K562 (cell line): Measurements from ENCODE around the gene TK1. TPM values are rescaled to one million over a fixed set of nuclear protein-coding genes. Genes with fewer than 3 reads are reported as not detected.

Experiments used
- ATAC-seq: fragments of 200-7000 bp; cut with Tn5 transposase; 3 replicates; pipeline ENCODE4 v1.9.1; 2020; ENCODE audit warnings: moderate library complexity
- BruUV-seq: library from RNA; stranded (reverse); fragments of 400-500 nt; replicated peaks from 2 replicates; lab custom pipeline; 2021; lab: Mats Ljungman, UMichigan
- CTCF ChIA-PET: fragments of 300-600 bp; formaldehyde crosslinking; extraction: SDS; loops from one replicate; lab custom pipeline; 2021; ENCODE audit warnings: low intra/inter-chr PET ratio; lab: Yijun Ruan, JAX
- POLR2A ChIA-PET: fragments of 300-600, 350-650 bp; sonication (Branson Sonifier 250); formaldehyde crosslinking; extraction: SDS; loops from one replicate; lab custom pipeline; 2021; ENCODE audit warnings: antibody characterized with exemption, inconsistent platforms; lab: Yijun Ruan, JAX
- DNase-seq, 4 experiments: peaks; one replicate each; pipeline versions ENCODE4 v3.0.0 to v3.0.0-alpha.2; 2011 to 2018; ENCODE audit warnings: low spot score in 3 of 4, mixed read lengths in 3 of 4; ENCODE audit errors: extremely low read depth in 1 of 4
- FAIRE-seq: peaks from 2 replicates; lab custom pipeline; 2011; peaks lifted over from hg19 to GRCh38; lab: Jason Lieb, UNC
- H2AFZ ChIP-seq: 2 replicates; pipeline ENCODE4 v1.6.0; 2011; ENCODE audit warnings: low read depth, low read length, control low read depth, inconsistent platforms
- H3K27ac ChIP-seq: fragments of 200-600 bp; 3 replicates; pipeline ENCODE4 v1.8.0; 2011; ENCODE audit warnings: low read depth, mild to moderate bottlenecking, control low read depth, inconsistent platforms, low read length, moderate library complexity, mixed read lengths; ENCODE audit errors: extremely low read depth
- H3K27me3 ChIP-seq, 2 experiments: fragments of 300-600 bp in 1 of 2; 2 replicates in 1 of 2; 3 replicates in 1 of 2; pipeline versions ENCODE4 v1.6.0 to v1.8.0; 2011; ENCODE audit warnings: inconsistent platforms in 2 of 2, low read length in 2 of 2, mild to moderate bottlenecking in 1 of 2, mixed read lengths in 1 of 2, moderate library complexity in 1 of 2; ENCODE audit not compliant: control insufficient read depth in 2 of 2, insufficient read depth in 2 of 2
- H3K36me3 ChIP-seq: fragments of 300-600 bp; 3 replicates; pipeline ENCODE4 v1.8.0; 2011; ENCODE audit warnings: mild to moderate bottlenecking, low read length, inconsistent platforms; ENCODE audit not compliant: control insufficient read depth, insufficient read depth
- H3K4me1 ChIP-seq, 2 experiments: fragments of 200-600 bp in 1 of 2; replicated peaks in 1 of 2; 2 replicates in 1 of 2; 3 replicates in 1 of 2; pipeline versions ENCODE4 v1.5.1 to v1.8.0; 2011; ENCODE audit warnings: inconsistent platforms in 2 of 2, low read length in 2 of 2, mild to moderate bottlenecking in 1 of 2, mixed read lengths in 1 of 2, moderate library complexity in 1 of 2; ENCODE audit not compliant: control insufficient read depth in 2 of 2, insufficient read depth in 2 of 2
- H3K4me2 ChIP-seq: 2 replicates; pipeline ENCODE4 v1.6.1; 2011; ENCODE audit warnings: low read length, control low read depth, inconsistent platforms, mixed read lengths; ENCODE audit not compliant: insufficient read depth
- H3K4me3 ChIP-seq: fragments of 200-600 bp; sonication (generic), shearing (Covaris generic); 2 replicates; pipeline ENCODE4 v1.5.1; 2016; ENCODE audit warnings: control low read depth, inconsistent platforms
- H3K79me2 ChIP-seq: fragments of 200-600 bp; 3 replicates; pipeline ENCODE4 v1.8.0; 2011; ENCODE audit warnings: low read length, inconsistent platforms; ENCODE audit not compliant: control insufficient read depth, insufficient read depth
- H3K9ac ChIP-seq, 2 experiments: 2 replicates each; pipeline versions ENCODE4 v1.6.0 to v1.6.1; 2011; ENCODE audit warnings: low read depth in 2 of 2, low read length in 2 of 2, control low read depth in 1 of 2, inconsistent platforms in 1 of 2, mild to moderate bottlenecking in 1 of 2, mixed read lengths in 1 of 2; ENCODE audit not compliant: insufficient read depth in 1 of 2
- H3K9me1 ChIP-seq: one replicate; pipeline ENCODE4 v1.6.0; 2011; ENCODE audit warnings: inconsistent platforms, mild to moderate bottlenecking, low read length, moderate library complexity; ENCODE audit not compliant: control insufficient read depth, insufficient read depth
- H3K9me3 ChIP-seq: replicated peaks from 2 replicates; pipeline ENCODE4 v1.5.1; 2011; ENCODE audit warnings: low read depth, low read length, inconsistent platforms; ENCODE audit not compliant: control insufficient read depth, insufficient read depth
- H4K20me1 ChIP-seq: replicated peaks from 2 replicates; pipeline ENCODE4 v1.6.1; 2011; ENCODE audit warnings: low read length, inconsistent platforms, mixed read lengths; ENCODE audit not compliant: control insufficient read depth, insufficient read depth
- ARID3B ChIP-seq: fragments of 250-450 bp; sonication (Bioruptor Pico); IDR thresholded peaks from 2 replicates; pipeline ENCODE4 v1.4.0; 2020; ENCODE audit warnings: borderline replicate concordance
- CBFB ChIP-seq: sonication (generic); formaldehyde crosslinking; IDR thresholded peaks from 2 replicates; pipeline ENCODE4 v1.4.0; 2020; ENCODE audit warnings: mild to moderate bottlenecking, missing genetic modification reagents
- ETS2 ChIP-seq: IDR thresholded peaks from 2 replicates; pipeline ENCODE4 v1.6.1; 2016; ENCODE audit warnings: borderline replicate concordance, missing genetic modification characterization, mild to moderate bottlenecking, moderate library complexity, missing compliant biosample characterization; ENCODE audit not compliant: poor library complexity, severe bottlenecking
- FIP1L1 ChIP-seq: fragments of 200-400 bp; formaldehyde crosslinking; IDR thresholded peaks from 2 replicates; pipeline ENCODE4 v1.6.1; 2018; ENCODE audit warnings: mild to moderate bottlenecking, low read depth, low read length; ENCODE audit not compliant: poor library complexity, severe bottlenecking
- FOXA1 ChIP-seq: fragments of 450-650 bp; IDR thresholded peaks from 2 replicates; pipeline ENCODE4 v1.6.1; 2016; ENCODE audit warnings: mild to moderate bottlenecking, borderline replicate concordance
- KAT7 ChIP-seq: sonication (generic); formaldehyde crosslinking; IDR thresholded peaks from 2 replicates; pipeline ENCODE4 v1.8.0; 2022; ENCODE audit warnings: missing genetic modification reagents, mild to moderate bottlenecking, borderline replicate concordance
- MAFK ChIP-seq: IDR thresholded peaks from 2 replicates; pipeline ENCODE4 v1.6.1; 2011; ENCODE audit warnings: low read length, improper control_type of control experiment
- NRF1 ChIP-seq, 2 experiments: fragments of 450-650 bp; IDR thresholded peaks in 1 of 2; conservative IDR thresholded peaks in 1 of 2; 2 replicates each; pipeline ENCODE4 v1.6.1; 2014; ENCODE audit warnings: mild to moderate bottlenecking in 2 of 2
- PHB2 ChIP-seq: fragments of 450-650 bp; IDR thresholded peaks from 2 replicates; pipeline ENCODE4 v1.6.1; 2017; ENCODE audit warnings: low read depth
- RBFOX2 ChIP-seq: fragments of 200-400 bp; formaldehyde crosslinking; IDR thresholded peaks from 2 replicates; pipeline ENCODE4 v1.6.1; 2017; ENCODE audit warnings: low read depth, mild to moderate bottlenecking, low read length, moderate library complexity
- STAG1 ChIP-seq: sonication (generic); formaldehyde crosslinking; IDR thresholded peaks from 2 replicates; pipeline ENCODE4 v1.5.0; 2020; ENCODE audit warnings: missing genetic modification reagents, borderline replicate concordance
- TAF1 ChIP-seq: IDR thresholded peaks from 2 replicates; pipeline ENCODE4 v1.6.1; 2011; ENCODE audit warnings: mild to moderate bottlenecking, low read length, moderate library complexity; ENCODE audit not compliant: insufficient read depth, control insufficient read depth, severe bottlenecking; ENCODE audit errors: extremely low read depth
- TARDBP ChIP-seq: fragments of 450-650 bp; IDR thresholded peaks from 2 replicates; pipeline ENCODE4 v1.6.1; 2016
- ZFX ChIP-seq: sonication (generic); formaldehyde crosslinking; IDR thresholded peaks from 2 replicates; pipeline ENCODE4 v1.8.0; 2022; ENCODE audit warnings: mild to moderate bottlenecking, missing genetic modification reagents, moderate library complexity
- ZNF143 ChIP-seq: sonication (generic); formaldehyde crosslinking; IDR thresholded peaks from 2 replicates; pipeline ENCODE4 v1.9.0; 2022; ENCODE audit warnings: mild to moderate bottlenecking, missing genetic modification reagents
- ZNF24 ChIP-seq: fragments of 450-650 bp; IDR thresholded peaks from 2 replicates; pipeline ENCODE4 v1.6.1; 2016
- ZNF583 ChIP-seq: fragments of 250-450 bp; sonication (Bioruptor Pico); IDR thresholded peaks from 2 replicates; pipeline ENCODE4 v1.4.0; 2020
- ZNF586 ChIP-seq: fragments of 450-650 bp; formaldehyde crosslinking; conservative IDR thresholded peaks from 2 replicates; pipeline ENCODE4 v1.4.0; 2020; ENCODE audit warnings: mild to moderate bottlenecking, moderate library complexity
- WGBS: fragments of 100-300 bp; shearing (Covaris generic); methylation state at CpG from one replicate; pipeline ENCODE4 v1.1.6; 2016; ENCODE audit warnings: low coverage, mixed read lengths; ENCODE audit not compliant: insufficient coverage; ENCODE audit errors: missing lambda C conversion rate; 5-methylcytosine and 5-hydroxymethylcytosine counted together
- in situ Hi-C: fragments of 300-500 bp; cut with MboI; formaldehyde crosslinking; loops from 4 replicates; pipeline ENCODE4 v1.15.0; 2018; ENCODE audit warnings: inconsistent platforms, mixed read lengths
- intact Hi-C: fragments of 100-400 bp; cut with micrococcal nuclease; formaldehyde crosslinking; loops from 2 replicates; pipeline ENCODE4 v1.14.2; 2022
- polyA plus RNA-seq, 8 experiments: library from polyadenylated mRNA; depleted of rRNA in 4 of 8; stranded (reverse) in 5 of 8; unstranded in 3 of 8; fragments of >200 nt; fragmentation: Nextera tagmentation in 2 of 8; fragmentation: Illumina TruSeq in 1 of 8; extraction: Ambion mirVana in 2 of 8; extraction: Trizol in 1 of 8; gene quantifications; 2 replicates each; pipeline versions ENCODE4 v1.2.1 to v1.2.3, GENCODE V29; 2011 to 2014; ENCODE audit warnings: inconsistent platforms in 1 of 8, missing spikeins in 1 of 8
- total RNA-seq, 7 experiments: library from RNA; depleted of rRNA in 6 of 7; stranded (reverse); fragments of >200 nt in 6 of 7; fragmentation: Illumina TruSeq in 2 of 7; extraction: Trizol in 2 of 7; gene quantifications; 2 replicates each; pipeline versions ENCODE4 v1.2.1 to v1.2.3, GENCODE V29; 2011 to 2021; ENCODE audit warnings: low replicate concordance in 1 of 7

TK1 gene
- total and polyA plus RNA-seq, 9 of the 15 experiments (the other 6 are each of a cell fraction or from before 2014, with no cell fraction given), result 8.4 to 280 (median 103) TPM

- Histone ChIP-seq H3K4me2 (peak overlapping the region; percentile 89), H3K4me3 (no peak overlapping the region)
- peak in 1 of 2 experiments; percentile 12; a peak in 1 of 4 replicates for TF ChIP-seq NRF1 (conservative IDR thresholded peaks at IDR 0.05 in 1 of 2, IDR thresholded peaks at IDR 0.05 in 1 of 2)
- TF ChIP-seq KAT7 (CRISPR knock-in tag), result peak; percentile 60; the same call in 1 of the 2 replicates
- no peak for TF ChIP-seq TAF1
- TF ChIP-seq ZNF24, result no peak
- no peak for TF ChIP-seq FOXA1
- TF ChIP-seq ZNF583 (CRISPR knock-in tag), result 0 out of 2 replicates have a peak, but pooled peaks have one; percentile 52
- TF ChIP-seq ARID3B (CRISPR knock-in tag), result no peak
- TF ChIP-seq ZNF143, result no peak
- no peak for TF ChIP-seq ZNF586 (CRISPR knock-in tag)
- TF ChIP-seq CBFB (CRISPR knock-in tag), result 0 out of 2 replicates have a peak, but pooled peaks have one; percentile 48
- peak; percentile 59 for TF ChIP-seq ZFX
- no peak for TF ChIP-seq ETS2 (tag)
- TF ChIP-seq FIP1L1, result no peak
- no peak for TF ChIP-seq TARDBP
- peak; percentile 19; the same call in 1 of the 2 replicates for TF ChIP-seq STAG1 (CRISPR knock-in tag)
- no peak for TF ChIP-seq PHB2
- no peak for TF ChIP-seq MAFK
- peak; percentile 12; the same call in 1 of the 2 replicates for TF ChIP-seq RBFOX2
These were observed 41.9 kb downstream of the TK1 start for GRCh38 chr17:78144736-78145641.

More at GRCh38 chr17:78144736-78145641, 41.9 kb downstream of the TK1 start:
- Histone ChIP-seq H3K4me1 (peaks cover 55 to 93% of the 10 kb centered on the region in 2 experiments), H4K20me1 (no peaks in the 10 kb centered on the region), H3K9ac (peak overlapping the region; percentile 72 to 87), H3K9me1 (peaks cover 2% of the 10 kb centered on the region), H3K36me3 (no peaks in the 10 kb centered on the region), H3K27me3 (no peaks in the 10 kb centered on the region), H3K27ac (peak overlapping the region; percentile 85), H3K9me3 (no peaks in the 10 kb centered on the region), H3K79me2 (peaks cover 33% of the 10 kb centered on the region), H2AFZ (peak overlapping the region; percentile 87)
- 23% methylated on average over 13 of the region's 18 CpGs for WGBS
- in situ Hi-C loops (no loop called here), intact Hi-C loops (loop anchor here (5.0 kb wide), 1 partner anchor 32 kb away; no protein-coding TSS in a partner anchor)
- CTCF ChIA-PET, result no interaction called here
- ATAC-seq (peak; percentile 7), FAIRE-seq (no peak), DNase-seq (no peak)
- BruUV-seq, result no TSS peak
- POLR2A ChIA-PET, result interaction anchor here (0.7 to 1.4 kb wide), 4 partner anchors 18 to 43 kb away, joined by 3 to 5 read pairs (median 4); no protein-coding TSS in a partner anchor
